Panc1 (cell line): ENCODE results near the gene RBL2. TPM values are rescaled to one million over a fixed set of nuclear protein-coding genes. Genes with fewer than 3 reads are reported as not detected.

Source experiments
- ATAC-seq: fragments of 200-7000 bp; cut with Tn5 transposase; 2 replicates; pipeline ENCODE4 v1.9.1; 2020; ENCODE audit warnings: mild to moderate bottlenecking, moderate library complexity
- BruUV-seq: library from RNA; stranded (reverse); fragments of 400-500 nt; replicated peaks from 2 replicates; lab custom pipeline; 2021; lab: Mats Ljungman, UMichigan
- CTCF ChIA-PET: fragments of 300-600 bp; sonication (Branson Sonifier 250); formaldehyde crosslinking; loops from one replicate; lab custom pipeline; 2022; ENCODE audit warnings: antibody characterized with exemption; lab: Charles Lee
- POLR2A ChIA-PET: fragments of 300-600 bp; sonication (Branson Sonifier 250); formaldehyde crosslinking; loops from one replicate; lab custom pipeline; 2022; ENCODE audit warnings: antibody characterized with exemption; lab: Charles Lee
- DNase-seq: peaks from one replicate; pipeline ENCODE4 v3.0.0-alpha.2; 2010; ENCODE audit warnings: low read depth, low spot score
- H3K27ac ChIP-seq: 2 replicates; pipeline ENCODE4 v1.5.1; 2011; ENCODE audit warnings: mild to moderate bottlenecking, low read length, inconsistent platforms
- H3K27me3 ChIP-seq: fragments of 200-500 bp; sonication (Bioruptor generic); 2 replicates; pipeline ENCODE4 v1.6.0; 2014; ENCODE audit warnings: low read length, inconsistent platforms; ENCODE audit not compliant: control insufficient read depth, insufficient read depth
- H3K36me3 ChIP-seq: fragments of 200-500 bp; sonication (Bioruptor generic); 2 replicates; pipeline ENCODE4 v1.5.1; 2014; ENCODE audit warnings: inconsistent platforms, mild to moderate bottlenecking, low read length, moderate library complexity; ENCODE audit not compliant: control insufficient read depth, insufficient read depth
- H3K4me1 ChIP-seq: 2 replicates; pipeline ENCODE4 v1.5.1; 2011; ENCODE audit warnings: inconsistent platforms, mild to moderate bottlenecking, low read length, moderate library complexity; ENCODE audit not compliant: control insufficient read depth, insufficient read depth
- H3K4me3 ChIP-seq, 2 experiments: 2 replicates each; pipeline ENCODE4 v1.5.1; 2011 to 2012; ENCODE audit warnings: low read depth in 2 of 2, low read length in 2 of 2, mild to moderate bottlenecking in 2 of 2, inconsistent platforms in 1 of 2, moderate library complexity in 1 of 2
- H3K9me3 ChIP-seq: fragments of 200-500 bp; sonication (Bioruptor generic); 2 replicates; pipeline ENCODE4 v1.5.1; 2014; ENCODE audit warnings: low read depth, mild to moderate bottlenecking, inconsistent platforms, low read length, moderate library complexity; ENCODE audit not compliant: control insufficient read depth, insufficient read depth
- POLR2AphosphoS5 ChIP-seq: IDR thresholded peaks from 2 replicates; pipeline ENCODE4 v1.6.1; 2012; ENCODE audit warnings: mild to moderate bottlenecking, low read depth, low read length, moderate library complexity
- REST ChIP-seq, 2 experiments: IDR thresholded peaks; 2 replicates each; pipeline ENCODE4 v1.6.1; 2011 to 2012; ENCODE audit warnings: low read depth in 2 of 2, control low read depth in 1 of 2, low read length in 1 of 2, mild to moderate bottlenecking in 1 of 2, moderate library complexity in 1 of 2; ENCODE audit not compliant: insufficient read depth in 1 of 2
- SIN3A ChIP-seq: IDR thresholded peaks from 2 replicates; pipeline ENCODE4 v1.6.1; 2012; ENCODE audit warnings: low read depth, mild to moderate bottlenecking, low read length, moderate library complexity, borderline replicate concordance; ENCODE audit not compliant: insufficient read depth
- TCF7L2 ChIP-seq: IDR thresholded peaks from 2 replicates; pipeline ENCODE4 v1.6.1; 2011; ENCODE audit warnings: mild to moderate bottlenecking, low read depth, low read length, inconsistent platforms
- in situ Hi-C: cut with HindIII; loops from 2 replicates; pipeline ENCODE4 v1.10.0; 2016; ENCODE audit warnings: low sequenced_read_pairs, low pct_unique_long_range_greater_than_20kb
- intact Hi-C: fragments of 100-400 bp; cut with micrococcal nuclease; formaldehyde crosslinking; loops from one replicate; pipeline ENCODE4 v1.10.0; 2022; ENCODE audit not compliant: unreplicated experiment
- total RNA-seq: library from RNA; stranded (reverse); gene quantifications from one replicate; pipeline ENCODE4 v1.2.1, GENCODE V29; 2021; ENCODE audit not compliant: unreplicated experiment
- TF ChIP-seq, protein P1 (sequence below): fragments of 450-650 bp; IDR thresholded peaks from 2 replicates; pipeline ENCODE4 v1.5.1; 2017; ENCODE audit warnings: mild to moderate bottlenecking

Gene RBL2
- total RNA-seq, 1 experiment from 2014 or later: 28.9 TPM

DNA sequence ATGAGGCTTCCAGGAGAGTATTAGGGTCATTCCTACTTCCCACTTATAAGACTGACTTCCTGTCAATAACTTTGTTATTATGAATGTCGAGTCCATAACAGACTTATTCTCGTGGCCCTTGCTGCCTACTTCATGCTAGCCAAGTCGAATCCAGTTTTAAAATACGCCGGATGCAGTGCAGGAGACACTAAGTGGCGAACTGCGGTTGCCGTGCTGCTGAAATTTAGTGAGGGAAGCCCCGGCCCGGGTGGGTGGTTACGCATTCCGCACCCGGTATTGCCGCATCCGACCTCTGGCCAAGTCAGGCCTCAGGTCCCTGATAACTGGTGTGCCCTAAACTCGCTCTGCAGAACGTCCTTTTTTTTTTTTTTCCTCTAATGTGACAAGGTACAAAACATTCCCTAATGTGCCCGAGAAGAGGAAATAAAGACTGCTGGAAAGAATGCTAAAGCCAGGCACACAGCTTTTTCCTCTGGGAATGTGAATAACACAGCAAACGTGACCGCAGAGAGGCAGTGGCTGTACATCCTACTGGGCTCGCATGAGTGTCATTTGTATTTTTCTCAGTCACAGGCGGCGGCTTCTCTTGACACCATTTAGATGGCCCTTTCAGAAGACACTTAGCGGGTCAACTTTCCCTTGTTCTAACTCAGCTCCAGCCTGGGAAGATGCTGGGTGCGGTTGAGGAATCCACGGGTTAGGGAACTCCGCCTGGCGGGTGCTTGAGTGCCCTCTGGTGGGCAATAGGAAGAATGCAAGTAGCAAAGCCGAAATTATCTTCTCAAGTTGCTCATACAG lies 75.8 kb downstream of the RBL2 start:
- no peaks in the 10 kb centered on the region for H3K9me3 ChIP-seq
- TF ChIP-seq, protein P1, sequence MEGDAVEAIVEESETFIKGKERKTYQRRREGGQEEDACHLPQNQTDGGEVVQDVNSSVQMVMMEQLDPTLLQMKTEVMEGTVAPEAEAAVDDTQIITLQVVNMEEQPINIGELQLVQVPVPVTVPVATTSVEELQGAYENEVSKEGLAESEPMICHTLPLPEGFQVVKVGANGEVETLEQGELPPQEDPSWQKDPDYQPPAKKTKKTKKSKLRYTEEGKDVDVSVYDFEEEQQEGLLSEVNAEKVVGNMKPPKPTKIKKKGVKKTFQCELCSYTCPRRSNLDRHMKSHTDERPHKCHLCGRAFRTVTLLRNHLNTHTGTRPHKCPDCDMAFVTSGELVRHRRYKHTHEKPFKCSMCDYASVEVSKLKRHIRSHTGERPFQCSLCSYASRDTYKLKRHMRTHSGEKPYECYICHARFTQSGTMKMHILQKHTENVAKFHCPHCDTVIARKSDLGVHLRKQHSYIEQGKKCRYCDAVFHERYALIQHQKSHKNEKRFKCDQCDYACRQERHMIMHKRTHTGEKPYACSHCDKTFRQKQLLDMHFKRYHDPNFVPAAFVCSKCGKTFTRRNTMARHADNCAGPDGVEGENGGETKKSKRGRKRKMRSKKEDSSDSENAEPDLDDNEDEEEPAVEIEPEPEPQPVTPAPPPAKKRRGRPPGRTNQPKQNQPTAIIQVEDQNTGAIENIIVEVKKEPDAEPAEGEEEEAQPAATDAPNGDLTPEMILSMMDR: peak; percentile 92
- TF ChIP-seq POLR2AphosphoS5: no peak
- ChIA-PET POLR2A (no interaction called here), CTCF (interaction anchor here (0.5 to 0.7 kb wide), 2 partner anchors 10 to 1696 kb away, joined by 4 to 5 read pairs; no protein-coding TSS in a partner anchor)
- H3K4me1 ChIP-seq: peaks cover 3% of the 10 kb centered on the region; the same call in 1 of the 2 replicates
- no peak overlapping the region for H3K27ac ChIP-seq
- H3K27me3 ChIP-seq: no peaks in the 10 kb centered on the region
- BruUV-seq: no TSS peak
- no peaks in the 10 kb centered on the region for H3K36me3 ChIP-seq
- in situ Hi-C loops (no loop called here), intact Hi-C loops (no loop called here)
- peak; percentile 55 for DNase-seq
- no peak overlapping the region for H3K4me3 ChIP-seq
- ATAC-seq: peak; percentile 83

DNA sequence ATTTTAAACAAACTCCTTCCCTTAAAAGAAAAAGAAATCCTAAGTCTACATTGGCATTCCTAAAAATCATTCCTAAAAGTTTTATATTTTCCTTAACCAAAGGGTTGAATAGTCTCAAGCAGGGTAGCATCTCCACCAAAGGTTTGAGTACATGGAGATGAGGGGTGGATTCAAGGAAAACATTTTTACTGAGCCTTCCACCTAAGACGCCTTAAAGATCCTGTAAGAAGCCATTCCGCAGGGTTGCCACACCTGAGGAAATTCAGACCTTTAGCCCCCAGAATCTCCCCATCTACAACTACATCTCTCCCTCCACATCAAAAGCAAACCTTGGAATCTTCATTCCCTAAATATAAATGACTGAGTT lies 76.4 kb downstream of the RBL2 start:
- ChIA-PET CTCF (interaction anchor here (0.7 kb wide), 1 partner anchor 1695 kb away, joined by 4 read pairs; no protein-coding TSS in a partner anchor), POLR2A (no interaction called here)
- Histone ChIP-seq H3K36me3 (no peaks in the 10 kb centered on the region), H3K9me3 (no peaks in the 10 kb centered on the region), H3K4me3 (no peak overlapping the region), H3K27me3 (no peaks in the 10 kb centered on the region), H3K4me1 (peaks cover 3% of the 10 kb centered on the region; the same call in 1 of the 2 replicates), H3K27ac (no peak overlapping the region)
- intact Hi-C loops: no loop called here
- no TSS peak for BruUV-seq
- TF ChIP-seq POLR2AphosphoS5 (no peak), TCF7L2 (no peak), REST (IDR thresholded peaks at IDR 0.05; ENCODE audit: insufficient read depth in 1 of 2, low read depth in 2 of 2, low read length in 1 of 2) (no peak), SIN3A (no peak)
- TF ChIP-seq, protein P1: peak; percentile 69
- DNase-seq (no peak), ATAC-seq (no peak)
- in situ Hi-C loops: no loop called here
